ENCODE data around the gene PPP1R15B. TPM values are rescaled to one million over a fixed set of nuclear protein-coding genes. Genes with fewer than 3 reads are reported as not detected.

The PPP1R15B gene
- total RNA-seq, 4 donors from 2014 or later, result 44.4 to 53.2 (median 50.9) TPM

- TF ChIP-seq POLR2A (IDR thresholded peaks at IDR 0.05), result no peak
- TF ChIP-seq POLR2AphosphoS5 (IDR thresholded peaks at IDR 0.05), result no peak
- TF ChIP-seq EP300 (IDR thresholded peaks at IDR 0.05), result no peak
- TF ChIP-seq CTCF (IDR thresholded peaks at IDR 0.05), result no peak
- Histone ChIP-seq H3K27ac (no peak overlapping the region), H3K4me3 (no peak overlapping the region), H3K9me3 (no peaks in the 10 kb centered on the region), H3K4me1 (peaks cover 3 to 34% (median 9%) of the 10 kb centered on the region in 3 donors), H3K36me3 (peaks cover 0 to 44% of the 10 kb centered on the region in 2 donors), H3K27me3 (no peaks in the 10 kb centered on the region)
- no peak for ATAC-seq
- 86 to 100% methylated on average over 1 of the region's 1 CpG for WGBS, 2 donors (ENCODE audit: low coverage in 1 of 2)
These were observed 9.8 kb upstream of the PPP1R15B start for GRCh38 chr1:204421441-204421840.

GRCh38 chr1:204420039-204421004, 8.7 kb upstream of the PPP1R15B start:
- TF ChIP-seq CTCF (IDR thresholded peaks at IDR 0.05) (no peak), POLR2AphosphoS5 (IDR thresholded peaks at IDR 0.05) (no peak), EP300 (IDR thresholded peaks at IDR 0.05) (no peak), POLR2A (IDR thresholded peaks at IDR 0.05) (no peak)
- peaks cover 3 to 39% (median 9%) of the 10 kb centered on the region in 3 donors for H3K4me1 ChIP-seq
- no peak overlapping the region for H3K4me3 ChIP-seq
- H3K27me3 ChIP-seq, result no peaks in the 10 kb centered on the region
- no peak for ATAC-seq
- H3K27ac ChIP-seq, result peak overlapping the region in 1 of 4 donors; percentile 5
- H3K36me3 ChIP-seq, result peaks cover 0 to 33% of the 10 kb centered on the region in 2 donors
- 59 to 68% methylated on average over 5 to 7 of the region's 7 CpGs for WGBS, 2 donors (ENCODE audit: low coverage in 1 of 2)
- no peaks in the 10 kb centered on the region for H3K9me3 ChIP-seq

- peak overlapping the region in 3 of 4 donors; percentile 45 to 82 (median 74) for H3K27ac ChIP-seq
These were observed 7.4 kb upstream of the PPP1R15B start for GRCh38 chr1:204419064-204419403.

GRCh38 chr1:204418174-204419063, 6.8 kb upstream of the PPP1R15B start:
- 66 to 76% methylated on average over 6 to 9 of the region's 10 CpGs for whole genome bisulfite sequencing, 2 donors (ENCODE audit: low coverage in 1 of 2)

More at GRCh38 chr1:204419064-204419403, 7.4 kb upstream of the PPP1R15B start:
- Histone ChIP-seq H3K4me1 (peaks cover 3 to 39% (median 9%) of the 10 kb centered on the region in 3 donors), H3K27me3 (no peaks in the 10 kb centered on the region), H3K36me3 (peaks cover 0 to 20% of the 10 kb centered on the region in 2 donors), H3K4me3 (no peak overlapping the region), H3K9me3 (no peaks in the 10 kb centered on the region)
- TF ChIP-seq CTCF (IDR thresholded peaks at IDR 0.05), result no peak
- TF ChIP-seq EP300 (IDR thresholded peaks at IDR 0.05), result no peak
- TF ChIP-seq POLR2A (IDR thresholded peaks at IDR 0.05), result no peak
- TF ChIP-seq POLR2AphosphoS5 (IDR thresholded peaks at IDR 0.05), result no peak
- no peak for ATAC-seq

More at GRCh38 chr1:204418174-204419063, 6.8 kb upstream of the PPP1R15B start:
- Histone ChIP-seq H3K4me1 (peaks cover 3 to 42% (median 9%) of the 10 kb centered on the region in 3 donors), H3K36me3 (peaks cover 0 to 14% of the 10 kb centered on the region in 2 donors), H3K4me3 (no peak overlapping the region), H3K27me3 (no peaks in the 10 kb centered on the region), H3K27ac (peak overlapping the region in 3 of 4 donors; percentile 74 to 83 (median 82)), H3K9me3 (no peaks in the 10 kb centered on the region)
- no peak for ATAC-seq
- TF ChIP-seq POLR2AphosphoS5 (IDR thresholded peaks at IDR 0.05) (no peak), POLR2A (IDR thresholded peaks at IDR 0.05) (no peak), CTCF (IDR thresholded peaks at IDR 0.05) (no peak), EP300 (IDR thresholded peaks at IDR 0.05) (no peak)

Data from gastroesophageal sphincter (tissue), 4 donors.